ENCODE measurements around the gene ZNF789.
"Not testable (repeated sequence)": the region's sequence is repeated elsewhere in the genome, so short reads cannot be mapped to it uniquely, and the experiment has no call there.

Gene ZNF789

GRCh38 chr7:99472561-99473314 is at the start of gene ZNF789 (continued):
- TF ChIP-seq KLF10 (tag by site-specific recombination; IDR thresholded peaks at IDR 0.05) (0 out of 2 replicates have a peak, but pooled peaks have one; percentile 59), GLIS2 (tag by site-specific recombination; IDR thresholded peaks at IDR 0.05) (peak; percentile 99), ZNF274 (IDR thresholded peaks at IDR 0.05; ENCODE audit: low read length) (no peak), ZNF274 (tag by site-specific recombination; IDR thresholded peaks at IDR 0.05; ENCODE audit: borderline replicate concordance) (no peak), ZNF341 (tag by site-specific recombination; IDR thresholded peaks at IDR 0.05; ENCODE audit: low read depth) (0 out of 2 replicates have a peak, but pooled peaks have one; percentile 58)

GRCh38 chr7:99424932-99425730 is 47.6 kb upstream of the ZNF789 start:
- TF ChIP-seq ZNF19 (tag by site-specific recombination; IDR thresholded peaks at IDR 0.05; ENCODE audit: low read depth) (no peak), ZNF530 (tag by site-specific recombination; IDR thresholded peaks at IDR 0.05; ENCODE audit: low read depth) (no peak), ZNF37A (tag by site-specific recombination; IDR thresholded peaks at IDR 0.05) (no peak)
- no peak overlapping the region for H3K4me3 ChIP-seq (ENCODE audit: low read depth, low read length)
- H3K36me3 ChIP-seq (ENCODE audit: control insufficient read depth in 2 of 2, insufficient read depth in 1 of 2, low read length in 2 of 2) = peaks cover 20 to 70% of the 10 kb centered on the region in 2 experiments; a peak in 2 of 3 replicates
- H3K27ac ChIP-seq (ENCODE audit: extremely low read depth, low read depth, low read length) = no peak overlapping the region
- ChIA-PET POLR2A (no interaction called here), CTCF (no interaction called here)
- no peaks in the 10 kb centered on the region for H3K9me3 ChIP-seq (ENCODE audit: control insufficient read depth, insufficient read depth, low read depth, low read length)
- H3K4me1 ChIP-seq (ENCODE audit: control insufficient read depth, insufficient read depth, low read length) = no peaks in the 10 kb centered on the region

GRCh38 chr7:99428972-99429566 is 43.6 kb upstream of the ZNF789 start:
- Histone ChIP-seq H3K27ac (ENCODE audit: extremely low read depth, low read depth, low read length) (no peak overlapping the region), H3K9me3 (ENCODE audit: control insufficient read depth, insufficient read depth, low read depth, low read length) (no peaks in the 10 kb centered on the region), H3K4me1 (ENCODE audit: control insufficient read depth, insufficient read depth, low read length) (no peaks in the 10 kb centered on the region), H3K36me3 (ENCODE audit: control insufficient read depth in 2 of 2, insufficient read depth in 1 of 2, low read length in 2 of 2) (peaks cover 24 to 68% of the 10 kb centered on the region in 2 experiments), H3K4me3 (ENCODE audit: low read depth, low read length) (no peak overlapping the region)
- CTCF ChIA-PET = no interaction called here
- TF ChIP-seq ZFP41 (tag by site-specific recombination; IDR thresholded peaks at IDR 0.05; ENCODE audit: borderline replicate concordance) (no peak), ZNF121 (tag by site-specific recombination; IDR thresholded peaks at IDR 0.05) (peak; percentile 75)
- POLR2A ChIA-PET = interaction anchor here (1.8 kb wide), 2 partner anchors 9 to 20 kb away, joined by 8 to 9 read pairs; partner anchors contain the start of genes BUD31, CPSF4, PDAP1 and PTCD1

GRCh38 chr7:99429756-99430155 is 42.9 kb upstream of the ZNF789 start:
- TF ChIP-seq ZNF585B (tag by site-specific recombination; IDR thresholded peaks at IDR 0.05) = no peak
- TF ChIP-seq ZNF558 (tag by site-specific recombination; IDR thresholded peaks at IDR 0.05) = no peak
- no peak for TF ChIP-seq ZNF548 (tag by site-specific recombination; IDR thresholded peaks at IDR 0.05)
- TF ChIP-seq MZF1 (tag by site-specific recombination; IDR thresholded peaks at IDR 0.05; ENCODE audit: borderline replicate concordance) = no peak
- no peak for TF ChIP-seq ZNF777 (tag by site-specific recombination; IDR thresholded peaks at IDR 0.05; ENCODE audit: borderline replicate concordance)
- no peak for TF ChIP-seq ZNF221 (tag by site-specific recombination; IDR thresholded peaks at IDR 0.05; ENCODE audit: borderline replicate concordance)
- no peak for TF ChIP-seq ZNF792 (tag by site-specific recombination; IDR thresholded peaks at IDR 0.05)
- TF ChIP-seq ZNF26 (tag by site-specific recombination; IDR thresholded peaks at IDR 0.05) = no peak
- TF ChIP-seq REPIN1 (tag by site-specific recombination; IDR thresholded peaks at IDR 0.05; ENCODE audit: low read depth) = no peak
- TF ChIP-seq ZSCAN16 (tag by site-specific recombination; IDR thresholded peaks at IDR 0.05) = no peak
- no peak for TF ChIP-seq ZNF184 (tag by site-specific recombination; IDR thresholded peaks at IDR 0.05)
- TF ChIP-seq ZNF600 (tag by site-specific recombination; IDR thresholded peaks at IDR 0.05) = no peak
- no peak overlapping the region for H3K27ac ChIP-seq (ENCODE audit: extremely low read depth, low read depth, low read length)
- H3K9me3 ChIP-seq (ENCODE audit: control insufficient read depth, insufficient read depth, low read depth, low read length) = no peaks in the 10 kb centered on the region
- peaks cover 30 to 68% of the 10 kb centered on the region in 2 experiments for H3K36me3 ChIP-seq (ENCODE audit: control insufficient read depth in 2 of 2, insufficient read depth in 1 of 2, low read length in 2 of 2)
- CTCF ChIA-PET = no interaction called here
- no peaks in the 10 kb centered on the region for H3K4me1 ChIP-seq (ENCODE audit: control insufficient read depth, insufficient read depth, low read length)
- POLR2A ChIA-PET = interaction anchor here (1.8 kb wide), 2 partner anchors 9 to 21 kb away, joined by 8 to 9 read pairs; partner anchors contain the start of genes BUD31, CPSF4, PDAP1 and PTCD1
- H3K4me3 ChIP-seq (ENCODE audit: low read depth, low read length) = no peak overlapping the region

GRCh38 chr7:99431756-99432540 is 40.7 kb upstream of the ZNF789 start:
- H3K4me3 ChIP-seq (ENCODE audit: low read depth, low read length); CTCF ChIA-PET; POLR2A ChIA-PET; H3K27ac ChIP-seq (ENCODE audit: extremely low read depth, low read depth, low read length); H3K4me1 ChIP-seq (ENCODE audit: control insufficient read depth, insufficient read depth, low read length); H3K9me3 ChIP-seq (ENCODE audit: control insufficient read depth, insufficient read depth, low read depth, low read length): not testable (repeated sequence)
- H3K36me3 ChIP-seq (ENCODE audit: control insufficient read depth in 2 of 2, insufficient read depth in 1 of 2, low read length in 2 of 2) = peaks cover 42 to 67% of the 10 kb centered on the region in 2 experiments

Data from HEK293 (cell line).